A549 treated with DMSO at 1 μM for 4 hours (cell line): ENCODE measurements around the gene CDK18. TPM values are rescaled to one million over a fixed set of nuclear protein-coding genes. Genes with fewer than 3 reads are reported as not detected.

Source experiments
- total RNA-seq: library from RNA; stranded (reverse); fragments of 200-300 nt; extraction: Qiagen RNA extraction; gene quantifications from 5 replicates; pipeline ENCODE4 v1.2.3, GENCODE V29; 2022; ENCODE audit warnings: low read depth

CDK18 gene
- 0.66 to 1.3 TPM (median 1.1 TPM) in 5 replicates for total RNA-seq

DNA sequence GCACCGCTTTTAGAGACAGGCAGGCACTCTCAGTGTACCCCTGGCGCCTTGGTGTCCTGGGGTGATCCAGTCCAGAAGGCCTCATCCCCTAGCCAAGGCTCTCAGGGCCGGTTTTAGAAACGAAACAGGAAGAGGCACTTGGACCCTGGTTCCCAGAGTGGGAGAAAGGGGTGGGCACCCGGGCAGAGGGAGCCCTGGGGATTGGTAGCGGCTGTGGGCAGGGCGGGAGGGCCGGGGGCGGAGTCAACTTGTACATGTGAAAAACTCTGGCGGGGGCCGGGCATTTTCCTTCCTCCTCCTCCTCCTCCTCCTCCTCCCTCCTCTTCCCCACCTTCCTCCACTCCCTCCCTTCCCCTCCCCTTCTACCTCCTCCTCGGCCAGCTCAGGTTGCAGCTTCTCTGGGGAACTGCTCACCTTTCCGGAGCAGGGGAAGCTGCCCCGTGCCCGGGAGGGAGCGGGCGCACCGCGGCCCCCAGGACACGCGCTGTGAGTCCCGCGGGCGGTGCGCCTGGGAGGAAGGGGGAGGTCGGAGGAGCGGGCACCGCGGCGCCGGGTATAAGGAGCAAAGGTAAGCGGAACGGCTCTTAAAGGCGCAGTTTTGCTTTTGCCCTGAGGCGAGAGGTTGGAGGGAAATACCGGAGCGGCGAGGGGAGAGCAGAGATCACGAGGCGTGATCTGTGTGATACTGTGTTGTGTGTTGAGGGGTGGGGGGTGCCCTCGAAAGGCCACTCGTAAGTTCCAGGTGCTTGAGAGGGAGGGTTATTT, at the start of gene CDK18:
Gene CDK18 (plus strand): TSS at position 359 of the 765 bp plus-strand sequence. CDS start 18,499 bp downstream, outside the sequence.

DNA sequence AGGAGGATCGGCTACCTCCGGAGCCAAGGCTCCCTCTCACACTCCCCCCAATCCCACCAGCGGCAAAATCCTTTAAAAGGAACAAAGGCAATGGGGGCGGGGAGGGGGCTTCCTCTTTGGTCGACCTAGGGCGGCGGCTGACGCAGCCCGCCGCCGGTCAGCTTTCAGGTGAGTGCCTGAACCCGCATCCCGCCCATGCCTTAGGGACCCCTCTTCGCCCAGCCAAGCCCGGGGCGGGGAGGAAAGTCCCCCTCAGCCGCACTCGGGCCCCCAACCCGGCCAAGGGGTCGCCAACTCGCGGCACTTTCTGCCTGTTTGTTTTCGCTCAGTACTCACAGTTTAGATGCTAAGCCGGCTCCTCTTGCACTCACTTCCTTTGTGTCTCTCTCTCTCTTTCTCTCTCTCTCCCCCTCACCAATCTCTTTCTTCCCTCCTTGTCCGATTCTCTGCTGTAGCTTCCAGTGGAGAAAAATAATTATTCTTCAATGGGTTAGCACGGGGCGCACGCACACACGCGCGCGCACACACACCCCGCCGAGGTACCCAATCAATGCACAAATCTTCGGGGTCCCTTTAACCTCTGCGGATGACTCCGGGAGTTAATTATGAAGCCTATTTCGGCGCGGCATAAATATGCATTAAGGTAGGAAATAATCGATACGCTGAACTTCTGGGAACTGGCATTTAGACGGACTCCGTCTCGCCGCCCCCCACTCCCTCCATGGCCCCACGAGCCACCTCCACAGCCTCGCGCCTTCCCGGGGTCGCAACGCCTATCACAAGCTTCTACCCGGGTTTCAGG, 48.7 kb upstream of the CDK18 start, which contains the start of gene BLACAT1:
Gene BLACAT1 (minus strand): TSS at position 465 of the 802 bp plus-strand sequence.

Other genes starting within 250 kb of the CDK18 start
- 28.8 to 38.0 TPM (median 35.3 TPM) in 5 replicates for gene NUAK2, start 182.9 kb upstream of the CDK18 start, total RNA-seq
- 0.36 to 0.81 TPM (median 0.58 TPM) in 5 replicates for gene KLHDC8A, start 147.7 kb upstream of the CDK18 start, total RNA-seq
- gene LEMD1, start 82.6 kb upstream of the CDK18 start, total RNA-seq: not detected in 5 replicates
- 0.03 to 0.07 TPM in 2 of 5 replicates, not detected in the others for gene BLACAT1, start 48.6 kb upstream of the CDK18 start, total RNA-seq
- 6.4 to 9.5 TPM (median 8.6 TPM) in 5 replicates for gene ELK4, start 127.3 kb downstream of the CDK18 start, total RNA-seq
- 5.5 to 7.2 TPM (median 6.7 TPM) in 5 replicates for gene SLC45A3, start 175.8 kb downstream of the CDK18 start, total RNA-seq
- gene NUCKS1, start 245.5 kb downstream of the CDK18 start, total RNA-seq: 94.8 to 158 TPM (median 127 TPM) in 5 replicates